Upper lobe of left lung (tissue), 6 donors: Measurements from ENCODE around the gene ACTL7B. TPM values are rescaled to one million over a fixed set of nuclear protein-coding genes. Genes with fewer than 3 reads are reported as not detected.

ENCODE experiments used
- ATAC-seq, 2 donors: fragments of 200-7000 bp; cut with Tn5 transposase; one replicate each; pipeline ENCODE4 v1.9.1; 2022; ENCODE audit warnings: mild to moderate bottlenecking in 2 of 2, moderate library complexity in 2 of 2; ENCODE audit not compliant: low FRiP score in 2 of 2
- DNase-seq, 2 donors: peaks; one replicate each; pipeline ENCODE4 v3.0.0-alpha.2; 2019 to 2020
- H3K27ac ChIP-seq, 4 donors: fragments of 200-600 bp; sonication (generic); one replicate each; pipeline ENCODE4 v1.5.1; 2016 to 2019
- H3K27me3 ChIP-seq, 4 donors: fragments of 200-600 bp; sonication (generic); one replicate each; pipeline ENCODE4 v1.5.1; 2017 to 2019
- H3K36me3 ChIP-seq, 4 donors: fragments of 200-600 bp; sonication (generic); one replicate each; pipeline ENCODE4 v1.5.1; 2016 to 2019
- H3K4me1 ChIP-seq, 4 donors: fragments of 200-600 bp; sonication (generic); one replicate each; pipeline ENCODE4 v1.5.1; 2018 to 2019
- H3K4me3 ChIP-seq, 4 donors: fragments of 200-600 bp; sonication (generic); one replicate each; pipeline ENCODE4 v1.5.1; 2017 to 2019; ENCODE audit warnings: mild to moderate bottlenecking in 2 of 4, moderate library complexity in 1 of 4
- H3K9me3 ChIP-seq, 4 donors: fragments of 200-600 bp; sonication (generic); one replicate each; pipeline ENCODE4 v1.5.1; 2018 to 2019
- EP300 ChIP-seq, 4 donors: sonication (generic); formaldehyde crosslinking; IDR thresholded peaks; one replicate each; pipeline ENCODE4 v1.5.1; 2017; ENCODE audit warnings: antibody characterized with exemption in 4 of 4, control low read depth in 2 of 4
- WGBS, 2 donors: methylation state at CpG; one replicate each; pipeline ENCODE4 v1.1.5; 2017 to 2018; 5-methylcytosine and 5-hydroxymethylcytosine counted together
- small RNA-seq, 4 donors: library from RNA; depleted of rRNA; stranded (forward); fragments of <200 nt; gene quantifications; one replicate each; pipeline ENCODE3, GENCODE V24; 2016
- total RNA-seq, 6 donors: library from RNA; depleted of rRNA in 4 of 6; stranded (reverse); fragments of >200 nt in 4 of 6; gene quantifications; one replicate each; pipeline versions ENCODE4 v1.1.0 to v1.2.1, GENCODE V29; 2016 to 2021
- donor health status: DM: no; HTN: no; CAD: no; lungs with moderate emphysema.
- donor health status: DM: no; HTN: yes; CAD: no; lungs with severe emphysema.

Gene ACTL7B
- total RNA-seq, 6 donors from 2014 or later = 0.30 TPM; not detected in 5

DNA sequence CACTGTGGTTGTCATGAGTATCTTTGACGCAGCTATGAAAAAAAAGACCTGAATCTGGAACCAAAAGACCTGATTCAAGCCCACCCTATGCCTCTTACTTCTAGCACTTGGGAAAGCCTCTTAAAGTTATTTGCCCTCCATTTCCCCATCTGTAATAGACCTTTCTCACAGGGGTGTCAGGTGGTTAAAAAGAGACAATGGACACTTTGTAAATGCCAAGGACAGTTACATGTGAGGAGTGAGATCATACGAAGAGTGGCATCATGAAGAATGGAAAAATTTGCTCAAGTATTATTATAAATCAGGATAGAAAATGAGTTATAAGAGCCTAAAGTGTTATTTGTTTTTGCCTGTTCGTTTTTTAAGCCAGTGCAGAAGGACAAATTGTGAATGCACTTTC is 46.5 kb downstream of the ACTL7B start:
- no peak for ATAC-seq
- Histone ChIP-seq H3K27ac (no peak overlapping the region), H3K4me3 (no peak overlapping the region), H3K27me3 (no peaks in the 10 kb centered on the region), H3K36me3 (no peaks in the 10 kb centered on the region), H3K9me3 (no peaks in the 10 kb centered on the region), H3K4me1 (peaks cover 0 to 20% (median 4%) of the 10 kb centered on the region in 4 donors)
- no peak for TF ChIP-seq EP300 (IDR thresholded peaks at IDR 0.05)
- DNase-seq = no peak
- WGBS, 2 donors = 81 to 84% methylated on average over 3 of the region's 3 CpGs

Small RNA genes lying within 50 kb of the gene (small RNA-seq; reads per million reads assigned to genes)
- gene AL359692.1 = 0 reads per million in 4 donors

Other genes with a start within 250 kb of the ACTL7B start
- gene ACTL7A, start 6.3 kb upstream of the ACTL7B start, total RNA-seq = not detected
- 10 to 100 TPM; 11.3 to 55.4 (median 18.5) TPM for gene ELP1, start 78.1 kb upstream of the ACTL7B start, total RNA-seq
- 10 to 100 TPM in 4 of 6 donors, 1 to 10 TPM in 2; 7.8 to 18.9 (median 10.5) TPM for gene ABITRAM, start 78.4 kb upstream of the ACTL7B start, total RNA-seq
- gene CTNNAL1, start 157.5 kb upstream of the ACTL7B start, total RNA-seq = 10 to 100 TPM; 10.5 to 59.6 (median 25.9) TPM